ENCODE measurements around the gene TGIF2.
"Not testable (repeated sequence)": the region's sequence is repeated elsewhere in the genome, so short reads cannot be mapped to it uniquely, and the experiment has no call there.

TGIF2 gene

DNA sequence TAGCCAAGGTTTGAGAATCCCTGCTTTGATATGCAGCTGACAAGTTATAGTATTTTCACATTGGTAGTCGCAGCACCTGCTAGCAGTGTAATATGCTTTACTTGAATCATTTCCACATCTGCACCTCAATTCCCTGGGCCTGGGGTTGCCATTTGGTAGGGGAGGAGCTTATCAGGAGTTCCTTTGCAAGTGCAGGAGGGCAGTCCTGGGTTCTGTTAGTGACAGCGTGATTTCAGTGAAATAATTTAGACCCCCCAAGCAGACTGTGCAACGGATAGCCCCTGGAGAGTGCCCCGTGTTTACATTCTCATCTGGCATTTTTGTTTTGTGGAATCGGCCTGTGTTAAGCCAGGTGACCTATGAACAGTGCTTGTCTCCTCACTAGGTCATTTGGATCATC lies 38.2 kb downstream of the TGIF2 start:
- DNase-seq, result no peak

DNA sequence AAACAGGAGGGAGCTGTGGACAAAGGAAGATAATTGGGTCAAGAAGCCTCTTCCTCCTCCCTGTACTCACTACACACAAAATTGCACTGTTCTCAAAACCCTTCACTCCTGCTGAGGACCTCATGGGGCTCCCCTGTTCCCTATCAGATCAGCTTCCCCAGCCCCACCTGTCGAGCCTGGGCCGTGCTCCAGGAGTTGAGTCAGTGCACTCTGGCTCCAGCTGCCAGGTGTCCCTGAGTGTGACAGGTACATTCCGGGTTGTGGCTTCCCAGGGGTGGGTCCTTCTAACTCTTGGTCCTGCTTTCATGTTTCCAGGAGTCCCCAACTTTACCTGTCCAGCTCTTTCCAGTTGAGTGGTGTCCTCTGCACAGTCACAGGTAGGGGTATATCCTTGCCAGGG lies 40.6 kb downstream of the TGIF2 start:
- DNase-seq, result no peak

DNA sequence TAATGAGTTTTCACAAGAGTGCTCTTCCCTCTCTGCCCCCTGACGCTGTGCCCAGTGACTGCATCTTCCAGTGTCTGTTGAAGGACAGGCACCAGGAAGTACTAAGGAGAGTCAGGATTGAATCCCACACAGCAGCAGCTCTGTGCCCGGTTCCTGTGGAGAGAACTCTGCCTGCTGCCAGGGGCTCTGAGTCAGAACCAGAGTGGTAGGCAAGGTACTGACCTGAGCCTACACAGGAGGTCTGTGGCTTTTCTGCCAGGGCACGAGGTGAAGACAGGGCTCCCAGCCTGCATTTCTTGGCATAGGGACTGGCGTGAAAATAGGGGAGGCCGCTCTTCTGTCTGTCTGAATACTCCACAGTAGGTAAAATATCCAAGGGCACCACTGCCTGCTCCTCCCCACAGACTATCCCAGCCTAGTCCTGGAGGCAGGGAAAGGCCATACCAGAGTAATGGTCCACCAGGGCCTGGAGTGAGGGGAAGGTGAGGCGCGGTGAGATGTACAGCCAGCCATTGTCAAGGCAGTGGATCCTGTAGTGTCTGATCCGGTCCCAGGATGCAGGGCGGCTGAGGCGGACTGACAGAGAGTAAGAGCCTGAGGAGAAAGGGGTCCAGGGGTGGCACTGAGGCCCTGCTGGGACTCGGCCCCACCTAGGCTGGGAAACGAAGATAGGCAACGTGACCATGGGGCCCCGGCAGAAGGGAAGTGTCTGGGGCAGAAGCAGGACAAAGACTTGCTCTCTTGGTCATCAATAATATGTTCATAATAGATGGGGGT lies 41.6 kb downstream of the TGIF2 start:
- no peak for DNase-seq

DNA sequence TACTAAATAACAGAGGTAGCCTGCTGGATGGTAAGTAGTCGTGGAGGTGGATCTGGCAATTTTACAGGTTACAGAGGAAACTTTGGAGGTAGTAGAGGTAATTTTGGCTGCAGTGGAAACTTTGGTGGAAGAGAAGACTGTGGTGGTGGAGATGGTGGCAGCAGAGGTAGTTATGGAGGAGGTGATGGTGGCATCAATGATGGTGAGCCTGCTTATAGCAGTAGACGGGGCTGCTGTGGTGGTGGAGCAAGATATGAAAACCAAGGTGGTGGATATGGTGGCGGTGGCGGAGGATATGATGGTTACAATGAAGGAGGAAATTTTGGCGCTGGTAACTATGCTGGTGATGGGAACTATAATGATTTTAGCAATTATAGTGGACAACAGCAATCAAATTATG lies 47.5 kb downstream of the TGIF2 start:
- no peak for DNase-seq

DNA sequence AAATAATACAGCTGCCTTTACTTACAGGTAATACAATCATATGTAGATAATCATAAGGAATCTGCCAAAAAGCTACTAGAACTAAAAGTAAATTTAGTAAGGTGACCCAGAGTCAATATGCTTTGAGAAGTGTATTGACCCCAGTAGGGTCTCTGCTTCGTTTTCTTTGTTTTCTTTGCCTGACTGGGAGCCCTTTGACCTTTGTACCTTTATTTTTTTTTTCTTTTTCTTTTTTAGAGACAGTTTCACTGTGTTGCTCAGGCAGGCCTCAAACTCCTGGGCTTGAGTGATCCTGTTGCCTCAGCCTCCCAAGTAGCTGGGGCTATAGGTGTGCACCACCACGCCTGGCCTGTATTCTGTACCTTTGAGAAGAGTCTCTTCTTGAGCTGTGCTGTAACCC lies 50.0 kb downstream of the TGIF2 start:
- no peak for DNase-seq

DNA sequence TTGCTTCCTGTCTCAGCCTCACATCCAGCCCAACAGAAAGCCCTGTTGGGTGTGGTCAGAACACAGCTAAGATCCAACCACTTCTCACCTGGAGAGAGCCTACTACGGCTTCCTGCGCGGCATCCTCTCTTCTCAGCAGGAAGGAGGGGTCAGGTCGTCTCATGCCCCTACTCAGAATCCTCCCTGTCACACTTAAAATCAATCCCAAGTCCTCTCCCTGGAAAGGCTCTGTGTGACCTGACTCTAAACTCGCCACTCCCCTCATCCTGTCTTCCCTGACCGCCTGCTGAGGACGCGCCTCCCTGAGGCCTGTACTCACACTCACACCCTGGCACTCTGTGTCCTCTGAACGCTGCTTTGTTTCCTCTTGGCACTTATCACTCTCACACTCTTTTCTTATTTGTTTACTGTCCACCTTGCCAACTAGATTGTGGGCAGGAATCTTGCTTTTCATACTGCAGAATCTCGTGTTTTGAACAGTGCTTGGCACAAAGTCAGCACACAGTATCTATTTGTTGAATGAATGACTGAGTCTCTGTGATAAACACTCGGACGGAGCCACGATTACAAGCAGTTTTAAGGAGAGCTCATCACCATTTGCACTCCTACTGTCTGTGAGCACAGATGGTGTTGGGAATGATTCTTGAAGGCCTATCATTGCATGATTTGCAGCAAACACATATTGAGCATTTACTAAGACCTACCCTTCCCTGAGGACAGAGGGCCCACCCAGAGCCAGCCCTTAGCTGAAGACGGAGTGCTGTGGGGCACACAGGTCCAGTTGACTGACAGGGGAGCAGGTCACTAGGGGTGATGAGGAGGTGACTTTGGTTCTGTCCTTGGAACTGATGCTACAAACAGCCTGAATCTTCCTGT lies 50.9 kb downstream of the TGIF2 start:
- DNase-seq, result peak in 11 of 58 donors; percentile 2 to 40 (median 17)

DNA sequence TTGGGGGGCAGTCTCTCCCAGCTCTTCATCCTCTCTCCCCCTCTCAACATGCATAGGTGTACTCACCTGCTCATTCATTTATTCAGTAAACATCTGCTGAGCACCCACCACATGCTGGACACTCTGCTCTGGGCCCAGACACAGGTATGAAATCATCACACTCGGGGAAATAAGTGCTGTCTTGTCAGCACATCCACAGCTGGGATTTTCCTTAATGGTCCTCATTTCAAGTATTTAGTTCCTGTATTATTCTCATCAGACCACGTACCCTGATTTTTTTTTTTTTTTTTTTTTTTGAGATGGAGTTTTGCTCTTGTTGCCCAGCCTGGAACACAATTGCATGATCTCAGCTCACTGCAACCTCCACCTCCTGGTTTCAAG lies 51.5 kb downstream of the TGIF2 start:
- DNase-seq, result no peak

DNA sequence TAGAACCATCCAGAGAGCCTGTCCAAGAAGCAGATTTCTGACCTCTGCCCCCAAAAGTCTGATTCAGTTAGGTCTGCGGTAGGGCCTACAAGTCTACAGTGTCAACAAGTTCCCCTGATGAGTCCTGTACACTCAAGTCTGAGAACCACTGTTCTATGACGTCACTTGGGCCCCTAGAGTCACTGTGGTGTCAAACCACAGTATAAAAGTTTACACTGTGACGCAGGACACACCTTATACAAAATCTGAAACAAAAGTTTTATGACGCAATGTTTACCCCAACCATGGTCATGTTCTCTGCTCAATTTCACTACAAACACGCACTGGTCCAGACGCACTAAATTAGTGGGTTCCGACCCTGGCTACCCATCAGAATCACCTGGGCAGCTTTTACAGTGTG lies 54.7 kb downstream of the TGIF2 start:
- DNase-seq, result no peak

DNA sequence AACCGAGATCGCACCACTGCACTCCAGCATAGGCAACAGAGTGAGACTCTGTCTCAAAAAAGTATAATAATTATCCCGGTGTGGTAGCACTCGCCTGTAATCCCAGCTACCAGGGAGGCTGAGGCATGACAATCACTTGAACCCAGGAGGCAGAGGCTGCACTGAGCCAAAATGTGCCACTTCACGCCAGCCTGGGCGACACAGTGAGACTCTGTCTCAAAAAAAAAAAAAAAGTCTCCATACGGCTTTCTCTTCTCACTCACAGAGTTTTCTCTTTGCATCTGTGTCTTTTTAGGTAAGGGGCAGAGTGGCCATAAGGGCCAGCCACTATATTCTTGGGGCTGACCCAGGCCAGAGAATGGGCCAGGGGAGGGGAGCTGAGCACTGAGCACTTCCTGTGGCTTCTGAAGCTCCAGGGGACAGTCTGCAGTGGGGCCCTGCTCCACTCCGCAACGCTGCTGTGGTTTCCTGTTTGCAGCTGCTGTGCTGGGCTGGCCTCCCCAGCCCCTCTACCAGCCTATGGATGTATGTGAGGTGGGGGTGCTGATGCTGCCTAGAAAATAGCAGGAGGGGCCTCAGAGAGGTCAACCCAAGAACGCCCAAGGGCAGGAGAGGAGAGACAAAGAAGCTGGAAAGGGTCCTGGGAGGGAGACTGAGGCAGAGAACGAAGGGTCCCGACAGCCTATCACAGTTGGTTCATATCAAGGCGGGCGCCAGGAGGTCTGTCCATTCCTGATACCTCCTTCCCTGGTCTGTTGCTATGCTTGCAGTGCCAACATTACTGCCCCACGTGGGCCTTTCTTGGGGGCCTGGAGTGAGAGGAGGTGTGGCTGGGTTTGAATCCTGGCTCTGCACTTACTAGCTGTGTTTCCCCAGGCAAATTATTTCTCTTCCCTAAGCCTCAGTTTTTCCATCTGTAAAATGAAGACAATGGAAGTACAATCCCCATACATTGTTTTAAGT lies 56.6 kb downstream of the TGIF2 start:
- no peak for DNase-seq

DNA sequence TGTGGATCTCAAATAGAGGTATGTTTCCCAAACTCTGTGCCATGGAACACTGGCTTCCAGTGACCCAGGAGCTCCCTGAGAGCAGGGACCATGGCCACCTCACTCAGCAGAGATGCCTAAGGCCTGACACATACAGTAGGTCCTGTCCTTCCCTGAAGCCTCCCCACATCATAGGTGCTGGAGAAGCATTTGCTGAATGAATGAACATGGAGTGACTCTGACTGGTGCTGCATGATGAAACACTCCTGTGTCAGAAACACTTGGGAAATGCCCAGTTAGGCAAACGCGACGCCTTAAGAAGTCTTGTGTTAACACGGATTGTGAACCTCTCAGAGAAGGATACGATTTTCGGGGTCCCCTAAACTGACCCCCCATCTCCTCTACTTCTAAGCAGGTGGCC lies 58.2 kb downstream of the TGIF2 start:
- no peak for DNase-seq

DNA sequence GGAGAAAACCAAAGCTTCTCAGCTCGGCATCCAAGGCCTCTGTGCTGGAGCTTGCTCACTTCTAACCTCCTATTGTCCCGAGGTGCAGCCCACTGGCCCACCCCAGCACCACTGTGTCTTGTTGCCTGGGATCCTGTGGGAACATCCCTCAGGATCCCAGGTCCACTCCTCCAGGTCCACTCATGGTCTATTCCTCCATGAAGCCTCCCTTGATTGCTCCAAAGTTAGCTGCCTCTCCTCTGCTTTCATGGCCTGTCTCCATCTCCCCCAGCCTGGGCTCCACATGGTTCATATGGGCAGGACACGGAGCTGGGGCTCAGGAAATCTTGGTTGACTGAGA lies 58.7 kb downstream of the TGIF2 start:
- DNase-seq, result no peak

DNA sequence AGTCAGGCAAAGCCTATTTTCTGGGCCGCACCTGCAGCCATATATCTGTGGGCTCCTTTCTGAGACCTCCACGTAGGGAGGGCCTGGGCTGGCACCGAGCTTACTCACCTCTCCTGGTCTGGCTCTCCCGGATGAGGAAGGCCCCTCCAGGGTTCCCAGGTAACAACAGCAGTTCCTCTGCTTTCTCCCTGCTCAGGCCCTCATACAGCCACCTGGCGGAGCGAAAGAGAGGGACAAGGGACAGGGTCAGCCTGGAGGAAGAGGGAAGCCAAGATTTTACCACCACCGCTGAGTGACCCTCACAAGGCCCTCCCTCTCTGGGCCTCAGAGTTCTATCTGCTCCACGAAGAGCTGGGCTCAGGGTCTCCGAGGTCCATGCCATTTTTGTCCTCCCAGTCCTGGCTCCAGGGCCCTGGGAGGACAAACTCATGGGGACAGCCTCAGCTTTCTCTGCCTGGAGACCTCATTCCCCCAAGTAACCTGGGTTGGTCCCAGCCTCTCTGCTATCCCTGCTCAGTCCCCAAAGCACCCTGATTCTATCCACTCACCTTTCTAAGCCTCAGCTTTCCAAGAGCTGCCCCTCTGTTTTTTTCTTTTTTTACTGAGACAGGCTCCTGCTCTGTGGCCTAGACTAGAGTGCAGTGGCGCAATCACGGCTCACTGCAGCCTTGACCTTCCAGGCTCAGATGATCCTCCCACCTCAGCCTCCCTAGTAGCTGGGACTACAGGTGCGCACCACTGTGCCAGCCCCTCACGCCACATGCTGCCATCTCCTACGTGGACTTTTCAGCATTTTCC lies 59.3 kb downstream of the TGIF2 start:
- no peak for DNase-seq

DNA sequence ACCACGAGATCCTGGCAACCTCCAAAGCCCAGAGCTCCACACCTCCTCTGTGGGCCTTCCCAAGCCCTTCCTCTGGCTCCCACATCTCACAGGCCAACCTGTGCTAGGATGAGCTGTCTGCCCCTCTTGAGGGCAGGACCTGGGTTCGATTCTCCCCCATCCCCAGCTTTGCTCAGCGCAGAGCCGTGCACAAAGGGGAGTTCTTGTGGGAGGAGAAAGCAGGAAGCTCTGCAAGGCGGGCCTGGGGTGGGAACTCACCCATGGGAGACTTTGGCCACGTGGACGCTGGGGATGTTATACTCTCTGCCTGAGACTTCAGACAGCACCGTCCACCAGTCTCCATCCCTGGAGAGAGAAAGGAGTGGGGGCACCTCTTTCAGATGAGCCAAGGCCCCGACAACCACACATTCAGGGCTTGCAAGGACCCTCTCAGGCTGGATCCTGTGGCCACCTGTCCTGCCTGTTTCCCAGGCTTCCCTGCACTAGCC lies 59.9 kb downstream of the TGIF2 start:
- DNase-seq, result no peak

DNA sequence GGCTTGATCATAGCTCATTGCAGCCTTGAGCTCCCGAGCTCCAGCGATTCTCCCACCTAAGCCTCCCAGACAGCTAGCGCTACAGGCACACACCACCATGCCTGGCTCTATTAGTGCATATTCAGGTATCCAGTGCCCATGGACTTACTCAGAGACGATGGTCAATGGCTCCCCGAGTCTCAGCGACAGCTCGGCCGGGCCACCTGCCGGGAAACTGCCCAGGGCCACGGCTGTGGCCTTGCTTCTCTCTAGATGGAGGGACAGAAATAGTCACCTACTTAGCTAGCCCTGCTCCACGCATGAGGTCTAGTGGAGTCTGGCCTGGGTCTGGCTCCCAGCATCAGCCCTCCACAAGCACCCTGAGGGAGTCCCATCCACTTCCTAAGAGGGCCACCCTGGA lies 60.9 kb downstream of the TGIF2 start:
- DNase-seq, result no peak

DNA sequence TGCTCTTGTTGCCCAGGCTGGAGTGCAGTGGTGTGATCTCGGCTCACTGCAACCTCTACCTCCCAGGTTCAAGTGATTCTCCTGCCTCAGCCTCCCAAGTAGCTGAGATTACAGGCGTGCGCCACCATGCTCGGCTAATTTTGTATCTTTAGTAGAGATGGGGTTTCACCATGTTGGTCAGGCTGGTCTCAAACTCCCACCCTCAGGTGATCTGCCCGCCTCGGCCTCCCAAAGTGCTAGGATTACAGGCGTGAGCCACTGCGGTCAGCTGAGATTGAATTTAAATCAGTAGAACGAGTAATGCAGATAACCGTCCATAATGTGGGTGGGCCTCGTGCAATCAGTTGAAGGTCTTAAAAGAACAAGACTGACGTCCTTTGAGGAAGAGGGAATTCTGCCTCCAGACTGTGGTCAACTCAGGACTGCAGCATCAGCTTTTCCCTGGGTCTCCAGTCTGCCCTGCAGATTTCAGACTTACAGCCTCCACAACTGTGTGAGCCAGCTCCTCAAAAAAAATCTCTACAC lies 65.5 kb downstream of the TGIF2 start:
- DNase-seq, result not testable (repeated sequence)

DNA sequence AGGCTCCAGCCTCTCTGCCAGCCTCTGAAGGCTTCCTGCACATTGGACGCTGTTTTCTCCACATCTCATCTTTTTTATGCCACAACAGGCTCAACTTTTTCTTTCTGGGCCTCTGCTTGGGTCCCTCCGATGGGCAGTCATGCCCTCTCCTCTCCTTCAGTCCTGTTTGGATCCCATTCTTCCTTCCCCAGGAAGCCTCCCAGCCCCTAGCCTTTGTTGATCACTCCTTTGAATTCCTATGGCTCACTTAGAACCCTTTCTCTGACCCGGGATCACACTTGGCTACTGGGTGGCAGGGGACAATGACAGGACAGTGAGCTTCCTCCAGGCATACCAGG lies 68.1 kb downstream of the TGIF2 start:
- DNase-seq, result no peak

DNA sequence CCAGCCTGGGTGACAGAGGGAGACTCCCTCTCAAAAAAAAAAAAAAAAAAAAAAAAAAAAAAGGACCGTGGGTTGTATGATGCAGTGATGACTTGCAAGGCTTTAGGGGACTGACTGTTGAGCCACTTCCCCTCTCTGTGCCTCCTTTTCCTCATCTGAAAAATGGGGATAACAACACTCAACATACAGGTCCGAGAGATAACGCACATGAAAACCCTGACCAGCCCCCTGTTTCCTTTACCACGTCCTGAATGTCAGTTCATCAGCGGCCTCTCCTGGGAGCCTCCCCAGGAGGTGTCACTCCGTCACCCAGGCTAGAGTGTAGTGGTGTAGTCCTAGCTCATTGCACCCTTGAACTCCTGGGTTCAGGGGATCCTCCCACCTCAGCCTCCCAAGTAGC lies 68.7 kb downstream of the TGIF2 start:
- no peak for DNase-seq

Data from anterior cingulate cortex (tissue), 58 donors.